CD4-positive, alpha-beta T cell (primary cell): Measurements from ENCODE around the gene SLC22A9. TPM values are rescaled to one million over a fixed set of nuclear protein-coding genes. Genes with fewer than 3 reads are reported as not detected.

Experiments
- ATAC-seq: fragments of 200-7000 bp; cut with Tn5 transposase; one replicate; pipeline ENCODE4 v1.10.0; 2022; ENCODE audit warnings: mild to moderate bottlenecking; ENCODE audit not compliant: poor library complexity
- CTCF ChIA-PET: fragments of 350-600 bp; sonication (Branson Sonifier 250); formaldehyde crosslinking; loops from one replicate; lab custom pipeline; 2021; ENCODE audit warnings: antibody characterized with exemption, inconsistent platforms; lab: Charles Lee
- POLR2A ChIA-PET: fragments of 350-600 bp; sonication (Branson Sonifier 250); formaldehyde crosslinking; loops from one replicate; lab custom pipeline; 2021; ENCODE audit warnings: antibody characterized with exemption, inconsistent platforms; lab: Charles Lee
- DNase-seq, 14 experiments: peaks; one replicate each; pipeline ENCODE4 v3.0.0-alpha.2; 2013 to 2020; ENCODE audit warnings: mixed read lengths in 2 of 14
- H3K27ac ChIP-seq, 2 donors: one replicate each; pipeline versions ENCODE4 v1.5.1 to v1.7.0; 2013; ENCODE audit warnings: low read length in 2 of 2, low read depth in 1 of 2, mild to moderate bottlenecking in 1 of 2
- H3K27me3 ChIP-seq, 2 experiments: 1 replicate in 1 of 2; 2 replicates in 1 of 2; pipeline versions ENCODE4 v1.6.1 to v1.7.0; 2013; ENCODE audit warnings: low read length in 2 of 2, control low read depth in 1 of 2, mild to moderate bottlenecking in 1 of 2, moderate library complexity in 1 of 2; ENCODE audit not compliant: insufficient read depth in 2 of 2, control insufficient read depth in 1 of 2
- H3K36me3 ChIP-seq: one replicate; pipeline ENCODE4 v1.6.1; 2013; ENCODE audit warnings: low read length, control low read depth; ENCODE audit not compliant: insufficient read depth
- H3K4me1 ChIP-seq: one replicate; pipeline ENCODE4 v1.6.1; 2013; ENCODE audit warnings: low read length, control low read depth; ENCODE audit not compliant: insufficient read depth
- H3K4me3 ChIP-seq: one replicate; pipeline ENCODE4 v1.5.1; 2013; ENCODE audit warnings: mild to moderate bottlenecking, low read length, moderate library complexity
- H3K9me3 ChIP-seq, 2 experiments: 1 replicate in 1 of 2; 2 replicates in 1 of 2; pipeline versions ENCODE4 v1.6.1 to v1.7.0; 2013; ENCODE audit warnings: low read length in 2 of 2, mild to moderate bottlenecking in 2 of 2, control low read depth in 1 of 2, moderate library complexity in 1 of 2; ENCODE audit not compliant: control insufficient read depth in 1 of 2, insufficient read depth in 1 of 2
- H3K27ac Mint-ChIP-seq: one replicate; pipeline ENCODE4 v1.8.0; 2020; ENCODE audit warnings: mixed read lengths
- H3K27me3 Mint-ChIP-seq: one replicate; pipeline ENCODE4 v1.8.0; 2021; ENCODE audit warnings: mixed read lengths
- H3K36me3 Mint-ChIP-seq: one replicate; pipeline ENCODE4 v1.8.0; 2021; ENCODE audit warnings: low read depth, mixed read lengths
- H3K4me1 Mint-ChIP-seq: one replicate; pipeline ENCODE4 v1.8.0; 2021; ENCODE audit warnings: low read depth, mixed read lengths
- H3K4me3 Mint-ChIP-seq: one replicate; pipeline ENCODE4 v1.8.0; 2020; ENCODE audit warnings: mild to moderate bottlenecking, mixed read lengths
- H3K9me3 Mint-ChIP-seq: one replicate; pipeline ENCODE4 v1.8.0; 2020; ENCODE audit warnings: mixed read lengths
- intact Hi-C, 2 experiments: fragments of 100-400 bp; cut with DNase I in 1 of 2; cut with micrococcal nuclease in 1 of 2; formaldehyde crosslinking; loops; one replicate each; pipeline versions ENCODE4 v1.15.1 to v1.9.0; 2023 to 2025; cut with DNase I, micrococcal nuclease
- total RNA-seq, 174 experiments: library from RNA in 2 of 174; stranded (reverse) in 2 of 174; gene quantifications; one replicate each; pipeline ENCODE4 v1.2.3 and lab custom pipeline; 2021 to 2026
- TF ChIP-seq, protein P1 (sequence below): fragments of 200-600 bp; IDR thresholded peaks from one replicate; pipeline ENCODE4 v1.8.0; 2022; ENCODE audit warnings: antibody characterized with exemption, mild to moderate bottlenecking

Gene SLC22A9
- total RNA-seq, 2 experiments from 2014 or later, result not detected

- H3K27me3 Mint-ChIP-seq, result peaks cover 48% of the 10 kb centered on the region
- TF ChIP-seq, protein P1, sequence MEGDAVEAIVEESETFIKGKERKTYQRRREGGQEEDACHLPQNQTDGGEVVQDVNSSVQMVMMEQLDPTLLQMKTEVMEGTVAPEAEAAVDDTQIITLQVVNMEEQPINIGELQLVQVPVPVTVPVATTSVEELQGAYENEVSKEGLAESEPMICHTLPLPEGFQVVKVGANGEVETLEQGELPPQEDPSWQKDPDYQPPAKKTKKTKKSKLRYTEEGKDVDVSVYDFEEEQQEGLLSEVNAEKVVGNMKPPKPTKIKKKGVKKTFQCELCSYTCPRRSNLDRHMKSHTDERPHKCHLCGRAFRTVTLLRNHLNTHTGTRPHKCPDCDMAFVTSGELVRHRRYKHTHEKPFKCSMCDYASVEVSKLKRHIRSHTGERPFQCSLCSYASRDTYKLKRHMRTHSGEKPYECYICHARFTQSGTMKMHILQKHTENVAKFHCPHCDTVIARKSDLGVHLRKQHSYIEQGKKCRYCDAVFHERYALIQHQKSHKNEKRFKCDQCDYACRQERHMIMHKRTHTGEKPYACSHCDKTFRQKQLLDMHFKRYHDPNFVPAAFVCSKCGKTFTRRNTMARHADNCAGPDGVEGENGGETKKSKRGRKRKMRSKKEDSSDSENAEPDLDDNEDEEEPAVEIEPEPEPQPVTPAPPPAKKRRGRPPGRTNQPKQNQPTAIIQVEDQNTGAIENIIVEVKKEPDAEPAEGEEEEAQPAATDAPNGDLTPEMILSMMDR, result no peak
- no peaks in the 10 kb centered on the region for H3K36me3 ChIP-seq
- no peak overlapping the region for H3K4me3 ChIP-seq
- no peak overlapping the region for H3K27ac Mint-ChIP-seq
- no peak overlapping the region for H3K27ac ChIP-seq
- intact Hi-C loops, result no loop called here
- H3K9me3 Mint-ChIP-seq, result no peaks in the 10 kb centered on the region
- ChIA-PET POLR2A (no interaction called here), CTCF (interaction anchor here (0.6 kb wide), 1 partner anchor 1121 kb away, joined by 5 read pairs; no protein-coding TSS in a partner anchor)
- peaks cover 0 to 13% of the 10 kb centered on the region in 2 experiments for H3K27me3 ChIP-seq
- DNase-seq, result no peak
- H3K4me3 Mint-ChIP-seq, result no peak overlapping the region
- H3K9me3 ChIP-seq, result no peaks in the 10 kb centered on the region
- no peak for ATAC-seq
- no peaks in the 10 kb centered on the region for H3K36me3 Mint-ChIP-seq
- no peaks in the 10 kb centered on the region for H3K4me1 Mint-ChIP-seq
- no peaks in the 10 kb centered on the region for H3K4me1 ChIP-seq
Observed at GRCh38 chr11:63375434-63375833, 5.8 kb downstream of the SLC22A9 start.

GRCh38 chr11:63380130-63380529, 10.5 kb downstream of the SLC22A9 start:
- Histone ChIP-seq H3K9me3 (no peaks in the 10 kb centered on the region), H3K27me3 (peaks cover 0 to 3% of the 10 kb centered on the region in 2 experiments), H3K36me3 (no peaks in the 10 kb centered on the region), H3K4me3 (no peak overlapping the region), H3K4me1 (no peaks in the 10 kb centered on the region), H3K27ac (no peak overlapping the region)
- no peak overlapping the region for H3K4me3 Mint-ChIP-seq
- ChIA-PET CTCF (no interaction called here), POLR2A (no interaction called here)
- no peak overlapping the region for H3K27ac Mint-ChIP-seq
- intact Hi-C loops, result no loop called here
- no peaks in the 10 kb centered on the region for H3K36me3 Mint-ChIP-seq
- TF ChIP-seq, protein P1, result no peak
- H3K4me1 Mint-ChIP-seq, result no peaks in the 10 kb centered on the region
- no peaks in the 10 kb centered on the region for H3K9me3 Mint-ChIP-seq
- no peak for ATAC-seq
- H3K27me3 Mint-ChIP-seq, result peaks cover 42% of the 10 kb centered on the region
- DNase-seq, result no peak

DNA sequence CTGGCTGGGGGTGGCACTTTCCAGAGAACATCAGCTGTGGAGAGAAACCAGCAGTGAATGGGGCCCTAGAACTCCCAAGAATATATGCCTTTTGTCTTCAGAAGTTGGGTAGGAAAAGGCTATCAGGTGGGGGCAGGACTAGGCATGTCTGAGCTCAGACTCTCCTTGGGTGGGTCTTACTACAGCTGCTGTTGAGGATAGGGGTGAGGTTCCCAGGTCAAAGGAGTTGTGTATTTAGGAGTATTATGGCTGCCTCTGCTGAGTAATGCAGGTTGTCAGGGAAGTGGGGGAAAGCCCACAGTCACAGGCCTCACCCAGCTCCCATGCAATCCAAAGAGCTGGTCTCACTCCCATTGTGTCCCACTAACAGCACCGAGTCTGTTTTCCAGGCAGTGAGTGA, 26.1 kb downstream of the SLC22A9 start:
- Mint-ChIP-seq H3K4me1 (no peaks in the 10 kb centered on the region), H3K27ac (no peak overlapping the region), H3K36me3 (no peaks in the 10 kb centered on the region), H3K27me3 (peaks cover 91% of the 10 kb centered on the region), H3K4me3 (no peak overlapping the region), H3K9me3 (peaks cover 5% of the 10 kb centered on the region)
- peaks cover 14 to 20% of the 10 kb centered on the region in 2 experiments for H3K27me3 ChIP-seq
- ATAC-seq (no peak), DNase-seq (no peak)
- intact Hi-C loops, result no loop called here
- POLR2A ChIA-PET, result no interaction called here
- H3K36me3 ChIP-seq, result no peaks in the 10 kb centered on the region
- H3K4me1 ChIP-seq, result no peaks in the 10 kb centered on the region
- no peaks in the 10 kb centered on the region for H3K9me3 ChIP-seq
- H3K27ac ChIP-seq, result no peak overlapping the region
- CTCF ChIA-PET, result no interaction called here
- no peak overlapping the region for H3K4me3 ChIP-seq
- TF ChIP-seq, protein P1, result no peak
